ENCODE results near the gene GNAL.

Gene GNAL

DNA sequence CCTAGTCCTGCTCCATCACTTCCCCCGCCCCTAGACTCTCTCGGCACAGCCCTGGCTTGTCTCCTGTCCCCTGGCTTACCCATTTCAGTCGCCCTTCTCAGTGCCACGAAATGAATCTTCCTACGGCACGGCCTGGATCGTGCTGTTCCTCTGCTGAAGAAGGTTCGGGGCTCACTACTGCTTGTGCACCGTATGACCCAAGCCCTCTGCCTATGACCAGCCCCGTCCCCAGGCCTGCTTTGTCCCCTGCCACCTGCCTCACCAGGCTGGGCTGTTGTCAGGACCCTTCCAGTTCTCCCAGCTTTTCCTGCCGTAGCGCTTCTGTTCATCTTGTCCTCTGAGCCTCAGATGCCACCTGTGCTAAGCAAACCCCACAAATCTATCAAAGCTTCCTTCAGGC, 176.0 kb downstream of the GNAL start:
- POLR2A ChIA-PET: no interaction called here
- peaks cover 0 to 11% of the 10 kb centered on the region in 2 experiments; a peak in 1 of 3 replicates for H3K36me3 ChIP-seq (ENCODE audit: control insufficient read depth in 2 of 2, insufficient read depth in 1 of 2, low read length in 2 of 2)

DNA sequence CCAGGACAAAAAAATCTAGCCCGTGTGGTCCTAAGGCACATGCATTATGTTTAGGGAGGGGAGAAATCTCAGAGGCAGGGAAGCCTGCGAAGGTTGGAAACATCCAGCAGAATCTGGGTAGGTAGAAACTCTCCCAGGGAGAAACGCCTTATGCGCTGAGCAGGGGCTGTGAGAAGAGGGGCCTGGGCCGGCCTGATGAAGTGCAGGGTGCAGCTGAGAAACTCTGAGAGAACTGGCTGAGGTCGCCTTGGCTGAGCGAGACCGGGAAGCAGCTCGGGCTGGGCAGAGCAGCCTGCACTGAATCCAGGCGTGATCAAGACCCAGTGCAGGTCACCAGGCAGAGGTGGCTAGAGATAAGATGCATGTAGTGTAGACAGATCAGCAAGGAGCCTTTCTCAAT, 177.3 kb downstream of the GNAL start:
- Histone ChIP-seq H3K9me3 (ENCODE audit: control insufficient read depth, insufficient read depth, low read depth, low read length) (no peaks in the 10 kb centered on the region), H3K36me3 (ENCODE audit: control insufficient read depth in 2 of 2, insufficient read depth in 1 of 2, low read length in 2 of 2) (peaks cover 0 to 11% of the 10 kb centered on the region in 2 experiments; a peak in 1 of 3 replicates), H3K4me3 (ENCODE audit: low read depth, low read length) (no peak overlapping the region), H3K4me1 (ENCODE audit: control insufficient read depth, insufficient read depth, low read length) (no peaks in the 10 kb centered on the region), H3K27ac (ENCODE audit: extremely low read depth, low read depth, low read length) (no peak overlapping the region)
- ChIA-PET CTCF (interaction anchor here (0.6 kb wide), 2 partner anchors 14 to 48 kb away, joined by 3 read pairs; no protein-coding TSS in a partner anchor), POLR2A (no interaction called here)
- TF ChIP-seq ZNF211 (tag by site-specific recombination; IDR thresholded peaks at IDR 0.05; ENCODE audit: low read depth): no peak

More for the DNA sequence above, 176.0 kb downstream of the GNAL start:
- Histone ChIP-seq H3K4me3 (ENCODE audit: low read depth, low read length) (no peak overlapping the region), H3K9me3 (ENCODE audit: control insufficient read depth, insufficient read depth, low read depth, low read length) (no peaks in the 10 kb centered on the region), H3K4me1 (ENCODE audit: control insufficient read depth, insufficient read depth, low read length) (no peaks in the 10 kb centered on the region), H3K27ac (ENCODE audit: extremely low read depth, low read depth, low read length) (no peak overlapping the region)
- CTCF ChIA-PET: interaction anchor here (0.8 kb wide), 1 partner anchor 166 kb away, joined by 5 read pairs; no protein-coding TSS in a partner anchor
- TF ChIP-seq, protein P1, sequence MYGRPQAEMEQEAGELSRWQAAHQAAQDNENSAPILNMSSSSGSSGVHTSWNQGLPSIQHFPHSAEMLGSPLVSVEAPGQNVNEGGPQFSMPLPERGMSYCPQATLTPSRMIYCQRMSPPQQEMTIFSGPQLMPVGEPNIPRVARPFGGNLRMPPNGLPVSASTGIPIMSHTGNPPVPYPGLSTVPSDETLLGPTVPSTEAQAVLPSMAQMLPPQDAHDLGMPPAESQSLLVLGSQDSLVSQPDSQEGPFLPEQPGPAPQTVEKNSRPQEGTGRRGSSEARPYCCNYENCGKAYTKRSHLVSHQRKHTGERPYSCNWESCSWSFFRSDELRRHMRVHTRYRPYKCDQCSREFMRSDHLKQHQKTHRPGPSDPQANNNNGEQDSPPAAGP (tag by site-specific recombination; IDR thresholded peaks at IDR 0.05): no peak
- TF ChIP-seq KLF9 (tag by site-specific recombination; IDR thresholded peaks at IDR 0.05; ENCODE audit: low read depth) (no peak), ZNF354C (tag by site-specific recombination; IDR thresholded peaks at IDR 0.05; ENCODE audit: borderline replicate concordance, low read depth) (no peak), ZFP41 (tag by site-specific recombination; IDR thresholded peaks at IDR 0.05; ENCODE audit: borderline replicate concordance) (no peak), ZNF514 (tag by site-specific recombination; IDR thresholded peaks at IDR 0.05) (no peak), ZFHX2 (tag by site-specific recombination; conservative IDR thresholded peaks at IDR 0.05) (no peak), ZNF211 (tag by site-specific recombination; IDR thresholded peaks at IDR 0.05; ENCODE audit: low read depth) (no peak), ZNF10 (tag by site-specific recombination; IDR thresholded peaks at IDR 0.05) (no peak), ZXDB (tag by site-specific recombination; IDR thresholded peaks at IDR 0.05) (no peak), ZNF529 (tag by site-specific recombination; IDR thresholded peaks at IDR 0.05; ENCODE audit: insufficient replicate concordance) (no peak), ZNF843 (tag by site-specific recombination; IDR thresholded peaks at IDR 0.05) (no peak)
- TF ChIP-seq, protein P2, sequence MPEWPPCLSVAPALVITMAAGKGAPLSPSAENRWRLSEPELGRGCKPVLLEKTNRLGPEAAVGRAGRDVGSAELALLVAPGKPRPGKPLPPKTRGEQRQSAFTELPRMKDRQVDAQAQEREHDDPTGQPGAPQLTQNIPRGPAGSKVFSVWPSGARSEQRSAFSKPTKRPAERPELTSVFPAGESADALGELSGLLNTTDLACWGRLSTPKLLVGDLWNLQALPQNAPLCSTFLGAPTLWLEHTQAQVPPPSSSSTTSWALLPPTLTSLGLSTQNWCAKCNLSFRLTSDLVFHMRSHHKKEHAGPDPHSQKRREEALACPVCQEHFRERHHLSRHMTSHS (tag by site-specific recombination; IDR thresholded peaks at IDR 0.05): no peak
- TF ChIP-seq, protein P3, sequence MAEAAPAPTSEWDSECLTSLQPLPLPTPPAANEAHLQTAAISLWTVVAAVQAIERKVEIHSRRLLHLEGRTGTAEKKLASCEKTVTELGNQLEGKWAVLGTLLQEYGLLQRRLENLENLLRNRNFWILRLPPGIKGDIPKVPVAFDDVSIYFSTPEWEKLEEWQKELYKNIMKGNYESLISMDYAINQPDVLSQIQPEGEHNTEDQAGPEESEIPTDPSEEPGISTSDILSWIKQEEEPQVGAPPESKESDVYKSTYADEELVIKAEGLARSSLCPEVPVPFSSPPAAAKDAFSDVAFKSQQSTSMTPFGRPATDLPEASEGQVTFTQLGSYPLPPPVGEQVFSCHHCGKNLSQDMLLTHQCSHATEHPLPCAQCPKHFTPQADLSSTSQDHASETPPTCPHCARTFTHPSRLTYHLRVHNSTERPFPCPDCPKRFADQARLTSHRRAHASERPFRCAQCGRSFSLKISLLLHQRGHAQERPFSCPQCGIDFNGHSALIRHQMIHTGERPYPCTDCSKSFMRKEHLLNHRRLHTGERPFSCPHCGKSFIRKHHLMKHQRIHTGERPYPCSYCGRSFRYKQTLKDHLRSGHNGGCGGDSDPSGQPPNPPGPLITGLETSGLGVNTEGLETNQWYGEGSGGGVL (tag by site-specific recombination; IDR thresholded peaks at IDR 0.05): no peak

DNA sequence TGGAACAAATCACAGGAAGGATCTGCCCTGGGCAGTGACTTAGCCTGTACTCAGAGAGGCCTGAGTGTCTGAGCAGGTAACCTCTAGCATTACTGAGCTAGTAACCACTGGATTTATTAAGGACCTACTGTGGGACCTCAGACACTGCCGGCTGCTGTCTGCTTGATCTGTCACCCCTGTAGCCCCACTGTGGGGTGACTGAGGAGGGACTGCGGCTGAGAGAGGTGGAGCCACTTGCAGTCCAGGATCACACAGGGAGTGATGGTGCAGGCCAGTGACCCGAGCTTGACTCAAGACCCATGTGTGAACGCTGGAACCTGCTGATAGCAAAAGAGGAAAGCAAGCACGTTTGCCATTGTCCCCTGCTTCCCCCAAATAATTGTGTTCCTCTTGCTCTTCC, 177.7 kb downstream of the GNAL start:
- POLR2A ChIA-PET: no interaction called here
- Histone ChIP-seq H3K9me3 (ENCODE audit: control insufficient read depth, insufficient read depth, low read depth, low read length) (no peaks in the 10 kb centered on the region), H3K36me3 (ENCODE audit: control insufficient read depth in 2 of 2, insufficient read depth in 1 of 2, low read length in 2 of 2) (peaks cover 0 to 11% of the 10 kb centered on the region in 2 experiments; a peak in 1 of 3 replicates), H3K4me1 (ENCODE audit: control insufficient read depth, insufficient read depth, low read length) (no peaks in the 10 kb centered on the region), H3K4me3 (ENCODE audit: low read depth, low read length) (no peak overlapping the region), H3K27ac (ENCODE audit: extremely low read depth, low read depth, low read length) (no peak overlapping the region)
- CTCF ChIA-PET: interaction anchor here (0.8 kb wide), 1 partner anchor 123 kb away, joined by 3 read pairs; no protein-coding TSS in a partner anchor
- TF ChIP-seq HOXA7 (CRISPR knock-in tag; IDR thresholded peaks at IDR 0.05; ENCODE audit: borderline replicate concordance): no peak
- no peak for TF ChIP-seq ZIC2 (tag by site-specific recombination; IDR thresholded peaks at IDR 0.05)
- no peak for TF ChIP-seq BCL11A (tag by site-specific recombination; IDR thresholded peaks at IDR 0.05; ENCODE audit: low read depth)
- TF ChIP-seq ZNF24 (tag by site-specific recombination; IDR thresholded peaks at IDR 0.05): no peak
- TF ChIP-seq WT1 (tag by site-specific recombination; IDR thresholded peaks at IDR 0.05): no peak
- TF ChIP-seq, protein P4, sequence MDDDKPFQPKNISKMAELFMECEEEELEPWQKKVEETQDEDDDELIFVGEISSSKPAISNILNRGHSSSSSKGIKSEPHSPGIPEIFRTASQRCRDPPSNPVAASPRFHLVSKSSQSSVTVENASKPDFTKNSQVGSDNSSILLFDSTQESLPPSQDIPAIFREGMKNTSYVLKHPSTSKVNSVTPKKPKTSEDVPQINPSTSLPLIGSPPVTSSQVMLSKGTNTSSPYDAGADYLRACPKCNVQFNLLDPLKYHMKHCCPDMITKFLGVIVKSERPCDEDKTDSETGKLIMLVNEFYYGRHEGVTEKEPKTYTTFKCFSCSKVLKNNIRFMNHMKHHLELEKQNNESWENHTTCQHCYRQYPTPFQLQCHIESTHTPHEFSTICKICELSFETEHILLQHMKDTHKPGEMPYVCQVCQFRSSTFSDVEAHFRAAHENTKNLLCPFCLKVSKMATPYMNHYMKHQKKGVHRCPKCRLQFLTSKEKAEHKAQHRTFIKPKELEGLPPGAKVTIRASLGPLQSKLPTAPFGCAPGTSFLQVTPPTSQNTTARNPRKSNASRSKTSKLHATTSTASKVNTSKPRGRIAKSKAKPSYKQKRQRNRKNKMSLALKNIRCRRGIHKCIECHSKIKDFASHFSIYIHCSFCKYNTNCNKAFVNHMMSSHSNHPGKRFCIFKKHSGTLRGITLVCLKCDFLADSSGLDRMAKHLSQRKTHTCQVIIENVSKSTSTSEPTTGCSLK (tag by site-specific recombination; IDR thresholded peaks at IDR 0.05): no peak
- no peak for TF ChIP-seq GLI2 (tag by site-specific recombination; IDR thresholded peaks at IDR 0.05; ENCODE audit: borderline replicate concordance, low read depth)
- TF ChIP-seq, protein P5, sequence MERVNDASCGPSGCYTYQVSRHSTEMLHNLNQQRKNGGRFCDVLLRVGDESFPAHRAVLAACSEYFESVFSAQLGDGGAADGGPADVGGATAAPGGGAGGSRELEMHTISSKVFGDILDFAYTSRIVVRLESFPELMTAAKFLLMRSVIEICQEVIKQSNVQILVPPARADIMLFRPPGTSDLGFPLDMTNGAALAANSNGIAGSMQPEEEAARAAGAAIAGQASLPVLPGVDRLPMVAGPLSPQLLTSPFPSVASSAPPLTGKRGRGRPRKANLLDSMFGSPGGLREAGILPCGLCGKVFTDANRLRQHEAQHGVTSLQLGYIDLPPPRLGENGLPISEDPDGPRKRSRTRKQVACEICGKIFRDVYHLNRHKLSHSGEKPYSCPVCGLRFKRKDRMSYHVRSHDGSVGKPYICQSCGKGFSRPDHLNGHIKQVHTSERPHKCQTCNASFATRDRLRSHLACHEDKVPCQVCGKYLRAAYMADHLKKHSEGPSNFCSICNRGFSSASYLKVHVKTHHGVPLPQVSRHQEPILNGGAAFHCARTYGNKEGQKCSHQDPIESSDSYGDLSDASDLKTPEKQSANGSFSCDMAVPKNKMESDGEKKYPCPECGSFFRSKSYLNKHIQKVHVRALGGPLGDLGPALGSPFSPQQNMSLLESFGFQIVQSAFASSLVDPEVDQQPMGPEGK (tag by site-specific recombination; IDR thresholded peaks at IDR 0.05): no peak
- no peak for TF ChIP-seq ZNF16 (tag by site-specific recombination; IDR thresholded peaks at IDR 0.05; ENCODE audit: low read depth)
- no peak for TF ChIP-seq SALL2 (tag by site-specific recombination; IDR thresholded peaks at IDR 0.05; ENCODE audit: borderline replicate concordance)

Data from HEK293 (cell line).